ENCODE data around the gene LAMA3.

The LAMA3 gene

DNA sequence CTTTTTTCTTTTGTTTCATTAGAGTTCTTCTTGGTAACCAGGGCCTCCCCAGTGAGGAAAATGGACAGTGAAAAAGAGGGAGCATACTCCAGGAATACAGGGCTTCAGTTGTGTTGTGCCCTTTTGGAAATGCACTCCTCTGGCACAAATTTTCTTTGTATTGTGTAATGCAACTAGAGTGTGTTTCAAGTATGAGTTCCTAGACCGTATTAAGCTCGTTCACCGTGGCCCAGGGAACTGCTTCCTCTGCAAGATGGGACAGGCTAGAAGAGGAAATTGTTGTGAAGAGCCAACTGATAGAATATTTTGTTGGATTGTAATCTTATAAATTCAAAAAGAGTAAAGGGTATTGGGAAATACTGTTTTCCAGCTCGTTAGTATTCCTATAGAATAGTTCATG, 188.1 kb downstream of the LAMA3 start:
- no peak overlapping the region for H3K4me3 ChIP-seq (ENCODE audit: low read depth, low read length)
- TF ChIP-seq, protein P1, sequence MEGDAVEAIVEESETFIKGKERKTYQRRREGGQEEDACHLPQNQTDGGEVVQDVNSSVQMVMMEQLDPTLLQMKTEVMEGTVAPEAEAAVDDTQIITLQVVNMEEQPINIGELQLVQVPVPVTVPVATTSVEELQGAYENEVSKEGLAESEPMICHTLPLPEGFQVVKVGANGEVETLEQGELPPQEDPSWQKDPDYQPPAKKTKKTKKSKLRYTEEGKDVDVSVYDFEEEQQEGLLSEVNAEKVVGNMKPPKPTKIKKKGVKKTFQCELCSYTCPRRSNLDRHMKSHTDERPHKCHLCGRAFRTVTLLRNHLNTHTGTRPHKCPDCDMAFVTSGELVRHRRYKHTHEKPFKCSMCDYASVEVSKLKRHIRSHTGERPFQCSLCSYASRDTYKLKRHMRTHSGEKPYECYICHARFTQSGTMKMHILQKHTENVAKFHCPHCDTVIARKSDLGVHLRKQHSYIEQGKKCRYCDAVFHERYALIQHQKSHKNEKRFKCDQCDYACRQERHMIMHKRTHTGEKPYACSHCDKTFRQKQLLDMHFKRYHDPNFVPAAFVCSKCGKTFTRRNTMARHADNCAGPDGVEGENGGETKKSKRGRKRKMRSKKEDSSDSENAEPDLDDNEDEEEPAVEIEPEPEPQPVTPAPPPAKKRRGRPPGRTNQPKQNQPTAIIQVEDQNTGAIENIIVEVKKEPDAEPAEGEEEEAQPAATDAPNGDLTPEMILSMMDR (IDR thresholded peaks at IDR 0.05; ENCODE audit: borderline replicate concordance, insufficient read depth, low read depth, low read length) = no peak

- TF ChIP-seq, protein P1 (IDR thresholded peaks at IDR 0.05; ENCODE audit: borderline replicate concordance, insufficient read depth, low read depth, low read length) = no peak
- H3K4me3 ChIP-seq (ENCODE audit: low read depth, low read length) = no peak overlapping the region
Observed at GRCh38 chr18:23878336-23878900, 189.2 kb downstream of the LAMA3 start.

DNA sequence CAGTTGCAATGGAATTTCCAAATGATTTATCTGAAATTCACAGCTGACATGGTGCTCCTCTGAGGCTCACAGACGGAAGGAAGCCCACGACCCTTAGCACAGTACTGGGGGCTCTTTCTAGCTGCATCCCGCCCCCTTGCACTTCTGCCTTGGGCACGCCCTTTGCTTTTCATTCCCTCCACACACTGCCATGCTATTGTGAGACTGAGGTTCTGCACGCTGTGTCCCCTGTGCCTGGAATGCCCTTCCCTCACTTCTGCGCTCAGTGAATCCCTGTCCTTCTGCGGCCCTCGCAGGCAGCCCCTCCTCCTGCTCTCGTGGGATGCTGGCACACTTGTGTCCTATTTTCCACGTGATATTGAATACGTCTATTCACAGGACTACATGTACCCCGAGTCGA, 189.9 kb downstream of the LAMA3 start:
- no peak overlapping the region for H3K4me3 ChIP-seq (ENCODE audit: low read depth, low read length)
- TF ChIP-seq, protein P1 (IDR thresholded peaks at IDR 0.05; ENCODE audit: borderline replicate concordance, insufficient read depth, low read depth, low read length) = no peak

DNA sequence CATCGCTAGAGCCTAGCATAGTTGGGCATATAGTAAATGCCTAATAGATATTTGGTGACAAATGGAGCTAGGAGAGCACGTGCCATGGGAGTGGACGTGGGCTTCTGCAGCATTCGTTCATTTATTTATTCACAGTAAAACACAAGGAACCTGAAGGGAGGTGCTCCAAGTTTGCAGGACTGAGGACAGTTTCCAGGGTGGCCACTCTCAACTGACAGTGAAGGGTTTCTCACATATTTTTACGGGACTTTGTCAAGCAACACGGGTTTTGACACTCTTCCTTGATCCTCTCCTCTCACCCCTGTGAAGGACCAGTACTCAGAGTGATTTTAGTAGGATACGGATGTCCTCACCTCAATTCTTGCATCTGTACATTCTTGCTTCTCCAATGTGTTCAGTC, 190.3 kb downstream of the LAMA3 start:
- no peak overlapping the region for H3K4me3 ChIP-seq (ENCODE audit: low read depth, low read length)
- TF ChIP-seq, protein P1 (IDR thresholded peaks at IDR 0.05; ENCODE audit: borderline replicate concordance, insufficient read depth, low read depth, low read length) = no peak

- H3K4me3 ChIP-seq (ENCODE audit: low read depth, low read length) = no peak overlapping the region
- TF ChIP-seq, protein P1 (IDR thresholded peaks at IDR 0.05; ENCODE audit: borderline replicate concordance, insufficient read depth, low read depth, low read length) = no peak
Observed at GRCh38 chr18:23879966-23880565, 190.8 kb downstream of the LAMA3 start.

DNA sequence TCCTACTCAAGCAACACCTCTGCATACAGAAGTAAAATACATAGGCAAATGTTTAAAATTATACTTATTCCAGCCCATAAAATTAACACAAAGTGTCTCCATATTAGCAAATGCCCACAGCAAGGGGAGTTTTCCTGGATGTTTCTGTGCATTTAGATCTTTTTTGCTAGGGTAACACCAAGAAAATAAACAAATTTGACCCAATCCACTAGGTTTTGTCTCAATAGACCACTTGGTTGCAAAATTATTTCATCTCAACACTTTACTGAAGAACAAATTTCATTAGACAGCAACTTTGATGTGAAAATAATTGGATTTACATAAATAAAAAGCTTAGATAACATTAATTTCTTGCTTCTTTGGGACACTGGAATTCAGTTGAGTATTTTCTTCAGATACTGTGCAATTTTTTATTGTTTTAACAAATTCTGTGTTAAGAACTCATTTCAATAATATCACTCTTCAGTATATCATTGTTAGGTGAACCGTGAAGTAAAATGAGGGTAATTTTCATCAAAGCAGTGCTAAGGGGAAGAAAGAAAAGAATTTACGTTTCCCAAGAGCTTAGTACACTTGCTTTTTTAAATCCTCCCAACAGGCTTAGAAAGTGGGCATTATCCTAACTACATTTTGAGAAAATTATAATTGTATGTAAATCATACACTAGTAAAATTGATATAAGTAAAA, 191.8 kb downstream of the LAMA3 start:
- H3K4me3 ChIP-seq (ENCODE audit: low read depth, low read length) = no peak overlapping the region
- TF ChIP-seq, protein P1 (IDR thresholded peaks at IDR 0.05; ENCODE audit: borderline replicate concordance, insufficient read depth, low read depth, low read length) = no peak

DNA sequence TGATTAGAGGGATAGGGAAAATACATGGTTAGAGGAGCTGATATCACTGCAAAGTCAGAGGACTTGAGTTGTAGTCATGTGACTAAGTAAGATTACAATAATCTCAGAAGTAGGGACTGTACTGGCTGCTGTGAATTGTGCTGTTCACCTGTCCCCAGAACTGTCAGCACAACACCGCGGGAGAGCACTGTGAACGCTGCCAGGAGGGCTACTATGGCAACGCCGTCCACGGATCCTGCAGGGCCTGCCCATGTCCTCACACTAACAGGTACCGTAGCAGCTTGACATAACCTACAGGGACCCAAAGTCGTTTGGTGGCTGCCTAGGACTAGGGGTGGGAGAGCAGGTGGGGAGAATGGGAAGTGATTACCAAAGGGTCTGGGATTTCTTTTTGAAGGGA, 192.5 kb downstream of the LAMA3 start:
- TF ChIP-seq, protein P1 (IDR thresholded peaks at IDR 0.05; ENCODE audit: borderline replicate concordance, insufficient read depth, low read depth, low read length) = no peak
- no peak overlapping the region for H3K4me3 ChIP-seq (ENCODE audit: low read depth, low read length)
